GM19240 (cell line): ENCODE data around the gene ABCC11.

Experiments used
- DNase-seq: peaks from one replicate; pipeline ENCODE4 v3.0.0; 2011; ENCODE audit warnings: low spot score; ENCODE audit not compliant: insufficient read length

Gene ABCC11

DNA sequence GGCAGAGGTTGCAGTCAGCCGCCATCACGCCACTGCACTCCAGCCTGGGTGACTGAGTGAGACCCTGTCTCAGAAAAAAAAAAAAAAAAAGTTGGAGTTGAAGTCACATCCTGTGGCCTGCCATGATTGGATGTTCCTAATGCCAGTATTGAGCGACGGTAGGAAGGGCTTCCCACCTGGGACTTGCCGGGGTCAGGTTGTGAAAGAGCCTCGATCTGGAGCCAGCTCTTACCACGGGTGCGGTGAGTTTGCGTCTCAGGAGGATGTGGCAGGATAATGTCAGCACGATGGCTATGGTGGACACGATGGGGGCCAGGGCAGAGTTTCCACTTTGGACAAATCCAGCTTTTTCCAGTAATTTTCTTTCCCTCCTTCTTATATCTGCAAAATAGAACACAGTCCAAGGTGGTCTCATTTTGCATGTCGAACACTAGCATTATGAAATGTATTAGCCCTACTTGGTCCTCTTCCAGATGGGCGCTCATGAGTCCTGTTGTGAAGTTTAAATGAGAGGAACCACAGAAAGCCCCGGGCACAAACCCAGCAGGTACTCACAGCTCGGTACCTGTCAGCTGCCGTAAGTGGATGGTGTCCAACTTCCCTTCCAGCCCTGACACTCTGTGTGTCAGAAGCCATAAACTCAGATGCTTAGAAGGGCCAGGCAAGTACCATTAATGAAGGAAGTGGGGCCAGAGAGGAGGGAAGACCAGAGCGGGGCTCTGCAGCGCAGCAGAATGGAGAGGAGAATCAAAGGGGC, 113.7 kb downstream of the ABCC11 start:
- no peak for DNase-seq

DNA sequence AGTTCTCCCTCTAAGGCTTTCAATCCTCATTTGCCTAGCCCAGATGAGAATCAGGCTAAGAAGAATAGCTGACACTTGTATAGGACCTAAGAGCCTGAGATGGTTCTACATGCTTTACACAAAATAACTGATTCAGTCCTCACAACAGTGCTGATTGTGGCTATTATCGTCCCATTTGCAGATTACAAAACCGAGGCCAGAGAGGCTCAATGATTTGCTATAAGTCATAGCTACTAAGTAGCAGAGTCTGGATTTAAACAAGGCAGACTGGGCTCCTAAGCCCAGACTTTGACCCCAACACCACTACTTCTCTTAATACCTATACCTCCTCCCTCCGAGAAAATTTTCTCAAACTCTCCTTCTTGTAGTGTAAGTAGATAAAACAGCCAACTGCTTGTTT, 114.6 kb downstream of the ABCC11 start:
- no peak for DNase-seq

DNA sequence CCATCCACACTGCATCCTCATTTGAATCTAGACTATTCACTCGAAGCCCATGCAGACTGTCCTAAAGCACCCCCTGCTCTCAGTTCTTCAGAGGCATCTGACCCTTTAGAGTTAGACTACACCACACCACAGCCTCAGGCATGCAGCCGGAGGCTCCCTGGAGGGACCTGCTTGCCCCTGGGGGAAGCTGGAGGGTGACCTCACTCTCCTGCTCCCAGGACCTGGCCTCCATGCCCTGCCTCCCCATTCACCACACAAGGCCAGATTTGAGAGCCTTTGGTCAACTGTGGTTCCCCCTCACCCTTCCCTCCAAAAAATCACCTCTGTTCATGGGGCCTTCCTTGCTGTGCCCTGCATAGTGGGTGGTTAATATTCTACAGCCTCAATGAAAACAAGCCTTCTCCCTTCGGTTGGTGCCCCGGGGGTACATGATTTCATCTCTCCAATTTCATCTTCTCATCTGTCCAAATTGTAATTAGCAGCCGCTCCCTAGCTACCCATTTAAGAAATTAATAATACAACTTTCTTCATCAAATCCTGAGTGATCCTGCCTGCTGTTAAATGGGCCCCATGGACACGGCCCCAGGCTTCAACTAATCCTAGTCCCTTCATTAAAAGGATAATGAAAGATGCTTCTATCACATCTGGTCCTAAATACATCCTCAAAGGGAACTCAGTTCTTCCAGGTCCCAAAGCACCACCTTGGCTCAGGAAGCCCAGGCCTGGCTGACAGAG, 116.0 kb downstream of the ABCC11 start:
- DNase-seq: no peak

- no peak for DNase-seq
These were observed 117.4 kb downstream of the ABCC11 start for GRCh38 chr16:48129926-48130325.

- no peak for DNase-seq
These were observed 118.6 kb downstream of the ABCC11 start for GRCh38 chr16:48128769-48129168.

- DNase-seq: no peak
These were observed 120.3 kb downstream of the ABCC11 start for GRCh38 chr16:48126801-48127644.

DNA sequence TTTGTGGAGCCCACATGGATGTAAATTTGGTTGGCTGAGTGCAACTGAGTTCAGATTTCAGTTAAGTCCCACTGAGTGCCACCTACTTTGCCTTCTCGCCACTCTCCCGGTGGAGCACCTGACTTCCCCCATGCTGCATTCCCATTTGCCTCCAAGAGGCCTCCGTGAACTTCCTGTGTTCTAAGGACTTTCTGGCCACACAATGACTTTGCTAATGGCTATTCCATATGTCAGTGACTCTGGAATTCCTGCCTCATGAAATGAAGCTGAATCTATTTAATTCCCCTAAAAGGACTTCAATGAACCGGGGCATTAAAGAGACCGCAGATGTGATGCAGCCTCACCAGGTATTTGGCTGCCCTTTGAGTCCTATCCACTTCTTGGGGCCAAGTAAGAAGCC, 121.5 kb downstream of the ABCC11 start:
- no peak for DNase-seq

GRCh38 chr16:48124266-48124665, 123.1 kb downstream of the ABCC11 start:
- no peak for DNase-seq

GRCh38 chr16:48123104-48123788, 124.1 kb downstream of the ABCC11 start:
- peak; percentile 20 for DNase-seq

DNA sequence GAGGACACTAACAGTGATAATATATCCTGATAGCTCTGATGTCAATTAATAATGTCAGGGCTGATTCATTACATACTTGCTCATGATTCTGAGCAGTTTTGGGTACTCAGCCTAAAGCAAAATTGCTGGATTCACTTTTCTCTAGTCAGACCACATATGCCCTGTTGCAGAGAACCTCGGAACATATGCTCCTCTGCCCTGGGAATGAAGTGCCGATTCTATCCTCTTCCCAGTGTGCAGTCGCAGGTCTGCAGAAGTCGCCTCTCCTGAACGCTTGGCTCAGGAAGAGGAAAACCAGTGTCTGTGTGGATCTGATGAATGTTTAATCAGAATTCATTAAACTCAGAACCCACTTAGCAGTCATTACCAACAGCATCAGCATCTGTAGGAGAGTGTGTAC, 126.1 kb downstream of the ABCC11 start:
- DNase-seq: no peak

GRCh38 chr16:48118841-48119240, 128.5 kb downstream of the ABCC11 start:
- no peak for DNase-seq

GRCh38 chr16:48117217-48118105, 129.9 kb downstream of the ABCC11 start:
- peak; percentile 54 for DNase-seq
